NCI-H1105 treated with DMSO at 0.1 percent for 48 hours (cell line): ENCODE data around the gene EHBP1.

Source experiments
- DNase-seq: peaks from one replicate; lab custom pipeline; 2025; lab: John Stamatoyannopoulos, UW

The EHBP1 gene

DNA sequence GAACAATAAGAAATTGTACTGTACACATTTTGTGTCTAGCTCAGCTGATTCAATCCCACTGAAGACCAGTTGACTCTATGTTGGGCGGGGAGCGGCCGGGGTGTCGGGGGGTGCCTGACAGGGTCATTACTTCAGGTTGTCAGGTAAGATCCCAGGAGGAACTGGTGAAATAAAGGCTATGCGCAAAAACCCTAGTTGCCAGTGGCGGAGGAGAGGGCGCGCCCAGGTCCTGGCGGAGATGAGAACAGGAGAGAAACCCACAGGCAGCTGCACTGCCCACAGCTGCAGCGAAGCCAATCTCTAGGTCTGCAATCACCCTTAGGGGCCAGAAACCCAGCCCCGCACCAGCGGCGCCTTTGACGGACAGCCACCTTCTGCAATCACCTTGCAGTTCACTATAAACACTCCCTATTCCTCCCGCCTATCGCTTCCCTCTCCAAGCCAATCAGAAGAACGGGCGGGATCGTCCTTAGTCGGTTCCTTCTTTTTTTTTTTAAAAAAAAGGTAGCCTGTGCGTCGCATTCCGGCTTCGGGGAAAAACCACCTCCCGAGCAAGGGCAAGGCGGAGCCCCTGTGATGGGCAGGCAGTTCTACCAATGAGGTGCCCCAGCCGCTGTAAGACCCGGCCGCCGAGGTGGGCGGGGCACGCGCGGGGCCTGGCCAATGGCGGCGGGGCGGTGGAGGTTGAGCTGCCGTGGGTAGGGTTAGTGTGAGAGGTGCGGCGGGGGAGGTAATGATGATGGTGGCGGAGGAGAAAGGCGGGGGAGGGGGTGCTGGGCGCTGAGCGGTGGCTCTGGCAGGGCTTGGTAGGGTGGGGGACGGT lies at the start of gene EHBP1:
Gene EHBP1 (plus strand): TSS at position 707 of the 823 bp plus-strand sequence. CDS start 1,479 bp downstream, outside the sequence.
- peak; percentile 99 for DNase-seq

DNA sequence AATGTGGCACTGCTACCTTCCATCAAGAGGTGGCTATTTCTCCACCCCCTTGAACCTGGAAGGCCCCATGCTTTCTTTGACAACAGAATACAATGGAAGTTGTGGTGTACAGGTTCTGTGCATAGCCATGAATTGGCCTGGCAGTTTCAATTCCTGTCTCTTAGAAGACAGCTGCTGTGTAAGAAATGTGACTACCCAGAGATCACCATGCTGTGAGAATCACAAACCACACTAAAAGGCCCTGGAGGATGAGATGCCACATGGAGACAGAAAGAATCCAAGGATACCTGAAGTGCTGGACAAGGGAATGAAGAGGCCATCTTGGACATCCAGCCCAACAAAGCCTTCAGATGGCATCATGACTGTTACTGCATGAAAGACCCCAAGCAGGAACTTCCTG lies 47.7 kb upstream of the EHBP1 start:
- no peak for DNase-seq

DNA sequence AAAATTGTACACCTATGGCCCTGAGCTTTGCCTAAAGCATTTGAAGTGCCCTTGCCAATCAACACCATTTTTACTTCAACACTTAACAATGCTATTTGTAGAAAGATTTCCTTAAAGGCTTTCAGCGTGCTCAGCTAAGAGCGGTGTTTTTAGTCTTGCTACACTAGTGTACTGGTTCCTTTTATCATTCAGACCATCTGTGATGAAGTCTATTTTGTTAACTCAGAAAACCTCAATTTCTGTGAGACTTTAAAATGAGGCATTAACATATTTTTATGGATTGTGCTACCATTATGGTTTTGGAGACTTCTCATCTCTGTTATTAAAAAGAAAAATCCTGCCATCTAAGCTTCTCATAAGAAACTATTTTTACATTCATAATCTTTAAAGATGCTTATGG lies 46.6 kb upstream of the EHBP1 start:
- DNase-seq: no peak

DNA sequence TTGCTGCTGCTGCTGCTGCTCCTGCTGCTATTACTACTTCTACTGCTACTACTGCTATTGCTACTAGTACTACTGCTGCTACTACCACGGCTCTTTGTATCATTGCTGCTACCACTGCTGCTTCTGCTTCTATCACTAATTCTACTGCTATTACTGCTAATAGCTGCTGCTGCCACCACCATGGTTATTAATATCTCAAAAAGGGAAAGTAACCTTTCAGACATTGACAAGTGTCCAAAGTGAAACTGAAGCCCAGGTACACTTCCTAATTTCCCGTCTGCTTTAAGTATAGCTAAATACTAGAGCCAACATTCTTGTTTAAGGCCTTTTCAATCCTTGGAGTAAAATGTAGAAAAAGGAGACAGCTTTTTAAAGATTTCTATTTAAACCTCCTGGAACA lies 45.4 kb upstream of the EHBP1 start:
- no peak for DNase-seq

DNA sequence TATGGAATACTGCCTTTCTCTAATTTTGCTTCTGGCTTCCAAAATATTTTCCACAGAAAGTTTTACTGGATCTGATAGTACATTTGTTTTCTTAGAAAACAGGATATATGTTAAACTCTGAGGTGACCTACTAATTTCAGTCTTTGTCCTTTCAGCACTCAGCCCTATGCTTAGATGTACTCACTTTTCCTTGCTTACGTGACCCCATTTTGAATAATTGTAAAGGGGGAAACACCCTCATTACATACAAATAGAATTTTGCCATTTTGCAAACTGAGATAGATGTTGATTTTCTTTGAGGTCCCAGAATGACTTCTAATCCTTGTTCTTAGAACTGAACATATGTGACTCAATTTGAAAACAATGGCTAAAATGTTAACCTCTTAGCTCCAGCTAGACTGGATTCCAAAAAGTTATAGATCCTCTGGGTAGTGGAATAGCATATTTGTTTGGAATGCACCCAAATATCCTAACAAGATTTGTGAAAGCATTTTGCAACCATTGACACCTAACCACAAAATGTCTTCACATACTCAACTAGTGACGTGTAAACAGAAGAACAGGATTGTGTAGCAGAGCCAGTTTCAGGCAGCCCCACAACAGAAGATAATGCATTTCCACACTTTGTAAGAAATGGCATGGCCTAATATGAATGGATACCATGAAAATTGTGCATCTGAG lies 44.8 kb upstream of the EHBP1 start:
- DNase-seq: no peak

DNA sequence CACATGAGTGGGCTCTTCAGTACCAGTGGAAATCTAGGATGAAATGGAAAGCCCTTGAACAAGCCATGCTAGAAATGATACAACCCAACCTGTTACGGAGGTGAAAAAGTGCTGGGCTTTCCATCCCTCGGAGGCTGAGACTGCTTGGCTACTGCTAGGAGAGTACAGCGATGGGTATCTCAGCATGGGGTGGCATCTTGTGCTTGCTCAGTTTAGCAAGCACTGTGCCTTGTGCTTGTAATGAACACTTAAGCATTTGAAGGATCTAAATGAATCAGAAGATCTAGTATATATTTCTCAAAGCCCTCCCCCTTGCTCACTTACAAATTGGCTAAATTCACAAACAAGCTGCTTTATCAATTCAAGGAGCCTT lies 44.3 kb upstream of the EHBP1 start:
- DNase-seq: no peak

DNA sequence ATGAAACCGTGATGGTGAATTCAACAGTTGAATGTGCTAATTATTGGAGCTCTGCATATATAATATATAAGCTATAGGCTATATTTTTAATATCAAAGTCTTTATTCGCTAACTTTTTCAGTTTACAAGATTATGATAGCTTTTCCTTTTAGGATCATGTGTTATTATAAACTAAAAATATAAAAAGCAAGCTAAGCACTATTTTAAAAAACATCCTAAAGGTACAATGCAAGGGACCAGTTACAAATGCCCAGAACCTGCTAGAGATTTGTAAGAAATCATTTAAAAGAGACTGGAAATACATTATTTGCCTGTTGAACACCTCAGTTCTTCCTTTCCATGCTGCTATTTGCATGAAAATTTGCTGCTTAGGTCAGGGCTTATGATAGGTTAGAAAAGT lies 43.4 kb upstream of the EHBP1 start:
- DNase-seq: no peak

DNA sequence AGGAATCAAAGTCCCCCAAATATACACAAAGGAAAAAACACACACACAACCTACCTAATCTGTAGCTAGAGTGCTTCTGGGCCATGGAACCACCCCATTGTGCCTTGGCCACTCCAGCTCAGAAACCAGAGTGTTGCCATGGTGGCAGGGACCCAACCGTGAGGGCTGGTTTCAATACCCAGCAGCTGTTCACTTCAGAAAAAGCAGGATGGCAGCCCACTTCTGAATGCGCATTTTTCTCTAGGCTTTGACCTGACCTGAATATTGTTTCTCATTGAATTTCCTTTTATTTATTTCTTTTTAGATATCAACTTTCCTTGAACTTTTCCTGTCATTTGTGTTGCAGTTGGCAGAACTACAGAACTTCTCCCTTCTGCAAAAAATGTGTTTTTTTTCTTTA lies 43.0 kb upstream of the EHBP1 start:
- no peak for DNase-seq

DNA sequence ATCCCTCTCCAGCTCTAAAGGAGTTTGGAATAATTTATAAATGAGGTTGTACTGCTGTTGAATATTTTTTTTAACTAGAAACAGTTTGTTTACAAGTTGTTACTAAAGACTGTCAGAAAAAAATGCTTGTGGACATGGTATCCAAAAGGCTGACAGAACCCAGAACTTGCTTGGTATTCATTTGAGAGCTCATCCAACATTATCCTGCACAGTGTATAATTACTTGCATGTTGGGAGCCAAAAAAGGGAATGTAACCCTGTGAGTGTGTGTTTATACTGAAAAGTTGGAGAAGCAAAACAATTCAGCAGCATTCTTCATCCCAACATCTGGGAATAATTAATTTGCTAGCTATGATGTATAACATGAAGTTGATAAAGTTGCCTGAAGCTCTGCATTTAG lies 42.1 kb upstream of the EHBP1 start:
- DNase-seq: no peak

DNA sequence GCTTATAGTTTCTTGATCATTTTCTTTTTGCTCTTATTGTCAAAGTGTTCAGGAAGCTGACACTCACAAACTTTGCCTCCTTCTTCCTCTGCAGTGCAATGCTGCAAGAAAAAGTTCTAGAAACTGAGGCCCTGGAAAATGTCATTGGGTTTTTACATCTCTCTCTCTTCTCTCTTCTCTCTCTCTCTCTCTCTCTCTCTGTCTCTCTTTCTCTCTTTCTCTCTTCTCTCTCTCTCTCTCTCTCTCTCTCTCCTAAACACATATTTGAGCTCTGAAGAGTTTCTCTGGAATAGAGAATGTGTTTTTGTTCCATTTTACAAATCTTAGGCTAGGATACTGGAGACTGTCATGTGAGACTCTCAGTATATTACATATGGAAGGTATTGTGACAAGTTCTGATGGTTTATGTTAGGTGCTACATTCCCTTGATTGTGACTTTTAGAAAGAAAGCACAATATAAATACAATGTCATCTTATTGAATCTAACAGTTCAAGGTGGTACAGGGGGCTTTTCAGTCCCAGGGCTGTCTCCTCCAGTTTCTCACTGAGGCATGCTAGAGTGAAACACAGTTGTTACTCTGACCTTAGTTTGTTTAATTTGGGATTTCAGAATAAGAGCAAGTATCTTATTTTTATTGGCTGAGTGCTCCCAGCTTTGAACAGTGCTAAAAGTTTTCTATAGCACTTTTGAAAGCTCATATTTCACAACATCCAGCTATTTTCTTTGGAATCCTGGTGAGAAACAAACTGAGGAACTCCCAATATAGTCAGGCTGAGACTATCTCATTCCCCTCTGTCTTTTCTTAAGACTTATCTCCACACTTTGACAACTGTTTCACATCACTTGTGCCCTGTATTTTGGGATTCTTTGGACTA lies 41.4 kb upstream of the EHBP1 start:
- no peak for DNase-seq

DNA sequence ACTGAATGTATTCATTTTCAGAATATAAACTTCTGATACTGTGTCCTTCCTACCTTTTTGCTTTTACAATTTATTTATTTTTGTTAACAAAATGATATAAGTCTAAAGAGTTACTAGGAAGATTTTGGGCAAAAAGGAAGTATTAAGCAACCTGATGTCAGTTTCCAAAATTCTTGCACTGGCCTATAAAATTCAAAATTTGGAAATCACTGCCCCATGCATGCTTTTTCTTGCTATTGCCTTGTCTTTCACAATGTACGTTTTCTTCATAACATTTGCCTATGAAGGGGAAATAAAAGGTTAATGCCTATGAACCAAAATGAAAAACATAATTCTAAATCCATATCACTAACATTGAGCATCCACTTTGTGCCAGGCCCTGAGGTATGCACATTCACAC lies 40.1 kb upstream of the EHBP1 start:
- no peak for DNase-seq

DNA sequence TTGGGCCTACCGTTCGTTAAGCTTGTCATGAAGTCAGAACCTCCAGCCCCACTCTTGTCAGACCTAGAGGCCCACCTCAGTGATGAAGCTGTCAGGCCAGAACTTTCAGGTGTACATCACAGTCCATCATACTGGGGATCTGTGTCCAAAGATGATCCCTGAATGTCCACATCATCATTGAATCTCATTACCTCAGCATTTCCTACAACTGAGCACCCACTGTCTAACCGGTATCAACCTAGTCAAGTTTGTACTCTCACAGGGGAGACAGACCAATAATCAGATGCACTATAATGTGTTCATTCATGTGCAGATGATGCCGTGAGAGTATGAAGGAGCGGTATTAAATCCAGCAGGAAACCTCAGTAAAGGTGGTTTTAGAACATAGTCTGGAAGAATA lies 36.3 kb upstream of the EHBP1 start:
- no peak for DNase-seq

DNA sequence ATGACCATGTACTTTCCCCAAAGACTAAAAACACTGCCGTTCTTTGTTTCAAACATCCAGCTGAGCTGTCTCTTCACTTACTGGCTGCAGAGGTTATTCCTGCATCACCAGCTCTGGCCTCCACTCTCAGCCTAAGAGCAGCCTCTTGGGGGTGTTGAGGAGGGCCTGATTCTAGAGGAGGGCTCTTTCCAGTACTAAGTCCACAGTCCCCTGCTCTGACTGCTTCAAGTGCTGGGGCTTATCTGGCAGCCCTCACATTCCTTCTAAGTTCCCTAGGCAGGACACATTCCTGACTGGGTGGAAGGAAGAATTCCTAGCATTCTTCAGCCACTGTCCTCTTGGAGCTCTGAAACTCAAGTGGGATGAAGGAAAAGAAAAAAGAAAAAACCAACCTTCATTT lies 32.9 kb upstream of the EHBP1 start:
- no peak for DNase-seq

DNA sequence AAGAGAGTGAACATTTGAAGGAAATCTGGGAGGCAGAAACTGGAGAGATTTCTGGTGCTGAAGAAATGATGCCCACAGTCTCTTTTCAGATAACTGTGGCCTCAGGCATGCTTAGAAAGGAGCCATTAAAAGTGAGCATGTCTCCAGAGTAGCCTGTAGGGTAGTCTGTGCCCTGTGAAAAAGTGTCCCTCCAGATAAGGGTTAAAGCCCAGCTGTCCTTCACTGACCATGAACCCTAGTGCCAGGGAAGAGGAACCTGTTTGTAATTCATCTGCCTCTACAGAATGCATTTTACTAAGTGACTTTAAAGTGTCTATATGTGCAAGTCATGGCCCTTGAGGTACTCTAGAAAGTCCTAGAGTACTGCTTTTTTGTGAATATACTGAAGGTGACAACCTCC lies 30.5 kb upstream of the EHBP1 start:
- no peak for DNase-seq

DNA sequence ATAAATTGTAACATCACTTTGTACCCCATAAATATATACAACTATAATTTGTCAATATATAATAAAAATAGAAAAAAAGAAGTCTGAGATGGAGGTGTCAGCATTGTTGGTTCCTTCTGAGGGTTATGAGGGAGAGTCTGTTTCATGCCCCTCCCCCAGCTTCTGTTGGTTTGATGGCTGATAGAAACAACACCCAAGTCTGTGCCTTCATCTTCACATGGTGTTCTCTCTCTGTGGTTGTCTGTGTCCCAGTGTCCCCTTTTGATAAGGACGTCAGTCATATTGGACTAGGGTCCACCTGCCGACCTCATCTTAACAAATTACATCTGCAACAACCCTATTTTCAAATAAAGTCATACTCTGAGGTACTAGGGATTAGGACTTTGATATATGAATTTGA lies 20.3 kb upstream of the EHBP1 start:
- no peak for DNase-seq

DNA sequence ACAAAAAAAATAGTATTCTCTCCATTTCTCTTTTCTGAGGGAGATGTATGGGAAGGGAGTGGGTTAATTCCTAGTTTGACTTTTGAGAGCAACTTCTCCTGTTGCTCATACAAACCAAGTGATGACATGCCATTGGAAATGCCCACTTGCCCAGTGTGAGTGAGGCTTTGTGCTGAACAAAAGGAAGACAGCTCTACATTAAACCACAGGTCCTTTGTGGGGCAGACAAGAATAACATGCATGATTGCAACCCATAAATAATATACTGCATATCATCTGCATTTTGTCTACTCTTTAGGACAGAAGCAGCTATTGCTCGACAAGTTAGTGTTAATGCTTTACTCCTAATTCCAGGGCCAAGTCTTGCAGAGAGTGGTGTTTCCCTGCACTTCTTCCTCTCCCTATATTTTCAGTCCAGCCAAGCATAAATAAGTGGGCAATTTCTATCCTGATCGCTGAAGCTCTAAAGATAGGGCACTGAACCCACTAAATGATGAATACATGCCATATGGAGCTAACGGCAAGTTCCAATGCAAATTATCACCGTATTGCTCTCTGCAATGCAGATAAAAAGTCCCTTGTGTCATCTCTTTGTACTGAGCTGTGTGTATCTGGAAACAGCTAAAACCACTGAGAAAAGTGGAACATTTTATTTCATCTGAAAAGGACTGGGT lies 19.4 kb upstream of the EHBP1 start:
- no peak for DNase-seq

DNA sequence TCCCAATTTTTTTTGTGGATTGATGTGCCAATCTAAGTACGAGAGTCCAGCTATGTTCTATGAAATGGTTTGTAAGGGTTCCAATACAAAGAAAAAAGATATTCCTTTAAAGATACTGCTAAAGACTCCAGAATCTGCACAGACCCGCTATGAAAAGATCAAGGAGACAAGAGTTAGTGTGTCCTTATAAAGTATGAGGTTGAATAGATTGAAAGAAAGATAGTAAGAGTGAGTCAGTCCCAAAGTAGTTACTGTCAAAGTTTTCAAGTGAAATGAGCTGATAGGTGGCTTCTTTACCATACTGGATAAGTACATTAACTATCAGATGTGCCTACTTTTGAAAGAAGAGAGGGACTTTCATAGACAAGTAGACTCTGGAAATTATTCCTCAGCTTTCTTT lies 17.9 kb upstream of the EHBP1 start:
- no peak for DNase-seq

DNA sequence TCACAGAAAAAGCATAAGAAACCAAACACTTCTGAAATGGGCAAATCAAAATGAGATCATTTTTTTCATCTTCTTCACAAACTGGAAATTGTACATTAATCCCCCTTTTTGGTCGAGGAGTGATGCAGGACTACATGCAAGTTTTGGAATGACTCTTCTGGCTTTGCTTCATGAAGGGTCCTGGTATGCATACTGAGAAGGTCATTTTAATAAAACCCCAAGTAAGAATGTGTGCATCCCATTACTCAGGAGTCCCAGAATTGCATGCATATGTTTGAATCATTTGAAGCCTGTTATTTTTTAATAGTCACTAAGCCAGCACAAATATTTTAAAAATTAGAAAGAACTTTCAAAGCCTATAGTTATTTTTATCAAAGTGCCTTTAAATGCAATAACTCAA lies 16.7 kb upstream of the EHBP1 start:
- no peak for DNase-seq

DNA sequence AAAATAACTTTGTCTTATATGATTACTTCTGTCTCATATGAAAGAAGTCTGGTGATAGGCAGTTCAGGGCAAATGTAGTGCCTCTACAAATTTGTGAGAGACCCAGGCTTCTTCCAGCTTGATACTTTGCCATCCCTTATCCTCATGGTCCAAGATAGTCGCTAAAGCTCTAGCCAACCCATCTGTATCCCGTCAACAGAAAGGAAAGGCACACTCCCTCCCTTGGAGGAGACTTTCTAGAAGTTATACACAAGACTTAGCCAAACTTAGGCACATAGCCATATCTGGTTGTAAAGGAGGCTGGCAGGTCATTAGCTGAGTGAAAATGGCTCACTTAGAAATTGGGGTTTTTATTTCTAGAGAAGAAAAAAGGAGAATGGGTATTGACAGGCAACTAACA lies 14.3 kb upstream of the EHBP1 start:
- DNase-seq: no peak

DNA sequence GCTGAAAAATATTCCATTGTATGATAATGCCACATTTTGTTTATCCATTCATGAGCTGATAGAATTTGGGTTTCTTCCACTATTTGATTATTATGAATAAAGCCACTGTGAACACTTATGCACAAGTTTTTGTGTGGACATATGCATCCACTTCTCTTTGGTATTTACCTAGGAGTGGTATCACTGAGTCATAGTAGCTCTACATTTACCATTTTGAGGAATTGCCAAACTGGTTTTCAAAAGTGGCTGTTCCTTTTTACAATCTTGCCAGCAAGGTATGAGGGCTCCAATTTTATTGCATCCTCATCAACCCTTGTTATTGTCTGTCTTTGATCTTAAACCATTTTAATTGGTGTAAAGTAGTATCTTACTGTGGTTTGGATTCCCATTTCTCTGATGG lies 13.3 kb upstream of the EHBP1 start:
- DNase-seq: no peak

DNA sequence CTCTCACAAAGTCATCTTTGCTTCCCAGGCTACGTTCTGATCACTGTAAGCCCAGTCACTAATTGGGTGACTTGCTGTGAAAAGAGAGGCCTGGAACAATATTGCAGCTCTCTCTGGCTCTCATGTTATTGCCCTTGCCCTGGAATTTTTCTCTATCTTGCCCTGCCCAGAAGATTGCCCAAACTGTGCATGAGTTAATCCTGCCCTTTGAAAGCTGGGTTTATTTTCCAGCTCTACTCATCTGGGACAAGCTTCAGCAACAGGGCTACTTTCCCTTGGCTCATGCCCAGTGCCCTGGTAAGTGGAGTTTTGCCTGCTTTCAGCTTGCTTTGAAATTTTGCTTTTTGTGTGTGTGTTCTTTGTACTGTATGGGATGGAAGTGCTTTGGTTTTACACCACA lies 6.9 kb upstream of the EHBP1 start:
- DNase-seq: no peak

DNA sequence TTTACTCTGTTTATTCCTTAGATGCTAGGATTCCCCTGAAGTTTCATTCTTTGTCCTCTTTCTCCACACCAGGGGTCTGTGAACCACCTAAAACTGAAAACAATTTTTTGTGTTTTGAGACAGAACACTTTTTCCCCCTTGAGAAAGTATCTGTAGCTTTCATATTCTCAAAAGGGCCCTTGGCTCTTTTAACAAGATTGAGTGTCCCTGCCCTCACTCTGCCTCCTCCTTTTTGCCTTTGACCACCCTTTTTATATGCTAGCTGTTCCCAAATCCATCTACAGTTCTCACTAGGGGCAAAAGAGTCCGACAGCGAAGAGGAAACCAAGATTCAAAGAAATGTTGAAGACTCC lies 883 bp upstream of the EHBP1 start:
- no peak for DNase-seq
